K562 (cell line): Measurements from ENCODE around the gene TRIM14. TPM values are rescaled to one million over a fixed set of nuclear protein-coding genes. Genes with fewer than 3 reads are reported as not detected.

Experiments
- BHLHE40 ChIP-seq: IDR thresholded peaks from 2 replicates; pipeline ENCODE4 v1.6.1; 2011; ENCODE audit warnings: low read length, improper control_type of control experiment
- CHD4 ChIP-seq: fragments of 200-600 bp; sonication (generic); IDR thresholded peaks from 3 replicates; pipeline ENCODE4 v1.6.1; 2012; ENCODE audit warnings: low read depth, mild to moderate bottlenecking, mixed read lengths, low read length, inconsistent platforms; ENCODE audit not compliant: insufficient read depth, insufficient replicate concordance, poor library complexity, severe bottlenecking
- CREB1 ChIP-seq, 2 experiments: sonication (generic) in 1 of 2; formaldehyde crosslinking in 1 of 2; IDR thresholded peaks; 2 replicates each; pipeline versions ENCODE4 v1.6.1 to v1.8.0; 2012 to 2022; ENCODE audit warnings: inconsistent platforms in 1 of 2, mild to moderate bottlenecking in 1 of 2, missing genetic modification reagents in 1 of 2, moderate library complexity in 1 of 2
- FOXO4 ChIP-seq: fragments of 450-650 bp; formaldehyde crosslinking; IDR thresholded peaks from 2 replicates; pipeline ENCODE4 v1.4.0; 2020; ENCODE audit warnings: mild to moderate bottlenecking, moderate library complexity
- HEY1 ChIP-seq: fragments of 250-450 bp; sonication (Bioruptor Pico); IDR thresholded peaks from 2 replicates; pipeline ENCODE4 v1.5.0; 2020; ENCODE audit warnings: mild to moderate bottlenecking, moderate library complexity, borderline replicate concordance
- KAT7 ChIP-seq: sonication (generic); formaldehyde crosslinking; IDR thresholded peaks from 2 replicates; pipeline ENCODE4 v1.8.0; 2022; ENCODE audit warnings: missing genetic modification reagents, mild to moderate bottlenecking, borderline replicate concordance
- KDM4B ChIP-seq, 2 experiments: fragments of 450-650 bp in 1 of 2; sonication (generic) in 1 of 2; IDR thresholded peaks; 2 replicates each; pipeline ENCODE4 v1.6.1; 2016 to 2017; ENCODE audit warnings: borderline replicate concordance in 2 of 2, antibody characterized with exemption in 1 of 2, low read depth in 1 of 2, mild to moderate bottlenecking in 1 of 2
- KLF1 ChIP-seq: fragments of 450-650 bp; IDR thresholded peaks from 2 replicates; pipeline ENCODE4 v1.6.1; 2016; ENCODE audit warnings: missing genetic modification characterization, missing compliant biosample characterization
- NCOA6 ChIP-seq: fragments of 450-650 bp; IDR thresholded peaks from 2 replicates; pipeline ENCODE4 v1.6.1; 2017; ENCODE audit warnings: mild to moderate bottlenecking
- NCOR1 ChIP-seq: fragments of 450-650 bp; IDR thresholded peaks from 2 replicates; pipeline ENCODE4 v1.6.1; 2016; ENCODE audit warnings: mild to moderate bottlenecking, moderate library complexity
- NFIC ChIP-seq: fragments of 450-650 bp; IDR thresholded peaks from 2 replicates; pipeline ENCODE4 v1.6.1; 2017; ENCODE audit warnings: mild to moderate bottlenecking, inconsistent platforms
- NRF1 ChIP-seq, 2 experiments: fragments of 450-650 bp; IDR thresholded peaks in 1 of 2; conservative IDR thresholded peaks in 1 of 2; 2 replicates each; pipeline ENCODE4 v1.6.1; 2014; ENCODE audit warnings: mild to moderate bottlenecking in 2 of 2
- NUFIP1 ChIP-seq: fragments of 450-650 bp; IDR thresholded peaks from 2 replicates; pipeline ENCODE4 v1.6.1; 2018; ENCODE audit not compliant: partially characterized antibody
- RBM22 ChIP-seq: fragments of 200-400 bp; formaldehyde crosslinking; IDR thresholded peaks from 2 replicates; pipeline ENCODE4 v1.6.1; 2018; ENCODE audit warnings: low read length, low read depth; ENCODE audit not compliant: poor library complexity, severe bottlenecking
- RHOXF2B ChIP-seq: fragments of 250-450 bp; sonication (Bioruptor Pico); conservative IDR thresholded peaks from 2 replicates; pipeline ENCODE4 v1.5.1; 2021
- SIRT6 ChIP-seq: IDR thresholded peaks from one replicate; pipeline ENCODE4 v1.6.1; 2012; ENCODE audit warnings: low read depth, mild to moderate bottlenecking, control low read depth, inconsistent platforms, low read length, moderate library complexity
- SREBF2 ChIP-seq: sonication (generic); formaldehyde crosslinking; IDR thresholded peaks from 2 replicates; pipeline ENCODE4 v1.4.0; 2020; ENCODE audit warnings: mild to moderate bottlenecking, missing genetic modification reagents
- ZC3H11A ChIP-seq: IDR thresholded peaks from 2 replicates; pipeline ENCODE4 v1.6.1; 2012; ENCODE audit warnings: low read depth, low read length, improper control_type of control experiment
- ZFX ChIP-seq: sonication (generic); formaldehyde crosslinking; IDR thresholded peaks from 2 replicates; pipeline ENCODE4 v1.8.0; 2022; ENCODE audit warnings: mild to moderate bottlenecking, missing genetic modification reagents, moderate library complexity
- ZNF239 ChIP-seq: fragments of 250-450 bp; sonication (Bioruptor Pico); IDR thresholded peaks from 2 replicates; pipeline ENCODE4 v1.4.0; 2020; ENCODE audit warnings: mild to moderate bottlenecking
- ZNF253 ChIP-seq: fragments of 250-450 bp; sonication (Bioruptor Pico); conservative IDR thresholded peaks from 2 replicates; pipeline ENCODE4 v1.6.1; 2021; ENCODE audit warnings: mild to moderate bottlenecking
- polyA plus RNA-seq, 8 experiments: library from polyadenylated mRNA; depleted of rRNA in 4 of 8; stranded (reverse) in 5 of 8; unstranded in 3 of 8; fragments of >200 nt; fragmentation: Nextera tagmentation in 2 of 8; fragmentation: Illumina TruSeq in 1 of 8; extraction: Ambion mirVana in 2 of 8; extraction: Trizol in 1 of 8; gene quantifications; 2 replicates each; pipeline versions ENCODE4 v1.2.1 to v1.2.3, GENCODE V29; 2011 to 2014; ENCODE audit warnings: inconsistent platforms in 1 of 8, missing spikeins in 1 of 8
- total RNA-seq, 7 experiments: library from RNA; depleted of rRNA in 6 of 7; stranded (reverse); fragments of >200 nt in 6 of 7; fragmentation: Illumina TruSeq in 2 of 7; extraction: Trizol in 2 of 7; gene quantifications; 2 replicates each; pipeline versions ENCODE4 v1.2.1 to v1.2.3, GENCODE V29; 2011 to 2021; ENCODE audit warnings: low replicate concordance in 1 of 7
- TF ChIP-seq, protein P1 (sequence below): fragments of 250-450 bp; sonication (Bioruptor Pico); IDR thresholded peaks from 2 replicates; pipeline ENCODE4 v1.5.0; 2021; ENCODE audit warnings: mild to moderate bottlenecking, borderline replicate concordance
- TF ChIP-seq, protein P2 (sequence below): fragments of 250-450 bp; sonication (Bioruptor Pico); IDR thresholded peaks from 2 replicates; pipeline ENCODE4 v1.8.0; 2022; ENCODE audit warnings: moderate library complexity, mild to moderate bottlenecking, inconsistent platforms

Gene TRIM14
- total and polyA plus RNA-seq, 9 of the 15 experiments (the other 6 are each of a cell fraction or from before 2014, with no cell fraction given), result 7.6 to 41.0 (median 17.9) TPM

DNA sequence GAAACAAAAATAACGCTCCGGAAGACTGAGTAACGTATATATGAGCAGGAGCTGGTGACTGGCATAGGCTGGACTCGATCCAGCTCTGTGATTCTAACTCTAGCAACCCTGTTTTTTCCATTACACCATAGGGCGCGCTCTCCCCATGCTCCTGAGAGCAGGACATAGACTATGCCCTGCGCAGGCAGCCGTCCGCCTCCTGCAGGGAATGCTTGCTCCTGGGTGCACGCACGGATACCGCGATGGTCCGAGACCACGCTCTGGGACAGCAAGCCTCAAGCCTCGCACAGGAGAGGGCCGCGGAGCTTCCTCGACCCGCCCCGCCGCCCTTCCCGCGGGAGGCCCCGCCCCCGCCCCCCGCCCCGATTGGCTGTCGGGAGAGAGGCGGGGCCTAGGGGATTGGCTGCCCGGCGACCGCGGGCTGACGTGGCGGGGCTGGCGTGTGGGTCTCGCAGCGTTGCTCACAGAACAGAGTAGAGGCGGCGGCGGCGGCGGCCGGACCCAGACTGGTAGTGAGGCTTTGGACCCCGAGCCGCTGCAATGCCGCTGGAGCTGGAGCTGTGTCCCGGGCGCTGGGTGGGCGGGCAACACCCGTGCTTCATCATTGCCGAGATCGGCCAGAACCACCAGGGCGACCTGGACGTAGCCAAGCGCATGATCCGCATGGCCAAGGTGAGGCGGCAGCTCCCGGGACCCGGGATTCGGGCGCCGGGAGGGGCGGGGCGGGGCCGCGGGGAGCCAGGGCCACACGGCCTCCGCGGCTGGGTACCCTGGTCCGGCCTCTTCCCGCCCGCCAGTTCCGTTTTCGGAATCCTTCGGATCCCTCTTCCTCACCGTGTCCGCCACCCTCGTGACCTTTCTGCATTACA, 62.5 kb downstream of the TRIM14 start, which contains the start of gene NANS (continued):
- TF ChIP-seq ZC3H11A, result no peak
- TF ChIP-seq NCOR1, result no peak
- no peak for TF ChIP-seq SREBF2 (CRISPR knock-in tag)
- TF ChIP-seq BHLHE40, result no peak; the same call in 1 of the 2 replicates
- peak; percentile 76 for TF ChIP-seq NFIC
- TF ChIP-seq SIRT6, result no peak
- no peak for TF ChIP-seq ZNF239 (CRISPR knock-in tag)
- peak; percentile 88 for TF ChIP-seq ZFX (CRISPR knock-in tag)
- TF ChIP-seq RHOXF2B (CRISPR knock-in tag), result 0 out of 2 replicates have a peak, but pooled peaks have one; percentile 63
- no peak for TF ChIP-seq HEY1 (CRISPR knock-in tag)
- peak; percentile 90 to 92 for TF ChIP-seq NRF1 (conservative IDR thresholded peaks at IDR 0.05 in 1 of 2, IDR thresholded peaks at IDR 0.05 in 1 of 2)
- TF ChIP-seq CHD4, result no peak
- no peak for TF ChIP-seq FOXO4
- no peak for TF ChIP-seq NCOA6
- TF ChIP-seq KDM4B (IDR thresholded peaks at IDR 0.05; ENCODE audit: borderline replicate concordance in 2 of 2, low read depth in 1 of 2), result no peak
- TF ChIP-seq KAT7 (CRISPR knock-in tag), result no peak; the same call in 1 of the 2 replicates
- TF ChIP-seq ZNF253 (CRISPR knock-in tag), result no peak
- 0 out of 2 replicates have a peak, but pooled peaks have one; percentile 64 for TF ChIP-seq CREB1 (IDR thresholded peaks at IDR 0.05)
- peak; percentile 35; the same call in 1 of the 2 replicates for TF ChIP-seq CREB1 (CRISPR knock-in tag; IDR thresholded peaks at IDR 0.05)
- TF ChIP-seq KLF1 (tag), result no peak
- peak; percentile 91 for TF ChIP-seq RBM22
- no peak for TF ChIP-seq NUFIP1
- TF ChIP-seq, protein P1, sequence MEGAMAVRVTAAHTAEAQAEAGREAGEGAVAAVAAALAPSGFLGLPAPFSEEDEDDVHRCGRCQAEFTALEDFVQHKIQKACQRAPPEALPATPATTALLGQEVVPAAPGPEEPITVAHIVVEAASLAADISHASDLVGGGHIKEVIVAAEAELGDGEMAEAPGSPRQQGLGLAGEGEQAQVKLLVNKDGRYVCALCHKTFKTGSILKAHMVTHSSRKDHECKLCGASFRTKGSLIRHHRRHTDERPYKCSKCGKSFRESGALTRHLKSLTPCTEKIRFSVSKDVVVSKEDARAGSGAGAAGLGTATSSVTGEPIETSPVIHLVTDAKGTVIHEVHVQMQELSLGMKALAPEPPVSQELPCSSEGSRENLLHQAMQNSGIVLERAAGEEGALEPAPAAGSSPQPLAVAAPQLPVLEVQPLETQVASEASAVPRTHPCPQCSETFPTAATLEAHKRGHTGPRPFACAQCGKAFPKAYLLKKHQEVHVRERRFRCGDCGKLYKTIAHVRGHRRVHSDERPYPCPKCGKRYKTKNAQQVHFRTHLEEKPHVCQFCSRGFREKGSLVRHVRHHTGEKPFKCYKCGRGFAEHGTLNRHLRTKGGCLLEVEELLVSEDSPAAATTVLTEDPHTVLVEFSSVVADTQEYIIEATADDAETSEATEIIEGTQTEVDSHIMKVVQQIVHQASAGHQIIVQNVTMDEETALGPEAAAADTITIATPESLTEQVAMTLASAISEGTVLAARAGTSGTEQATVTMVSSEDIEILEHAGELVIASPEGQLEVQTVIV (CRISPR knock-in tag), result no peak
- TF ChIP-seq, protein P2, sequence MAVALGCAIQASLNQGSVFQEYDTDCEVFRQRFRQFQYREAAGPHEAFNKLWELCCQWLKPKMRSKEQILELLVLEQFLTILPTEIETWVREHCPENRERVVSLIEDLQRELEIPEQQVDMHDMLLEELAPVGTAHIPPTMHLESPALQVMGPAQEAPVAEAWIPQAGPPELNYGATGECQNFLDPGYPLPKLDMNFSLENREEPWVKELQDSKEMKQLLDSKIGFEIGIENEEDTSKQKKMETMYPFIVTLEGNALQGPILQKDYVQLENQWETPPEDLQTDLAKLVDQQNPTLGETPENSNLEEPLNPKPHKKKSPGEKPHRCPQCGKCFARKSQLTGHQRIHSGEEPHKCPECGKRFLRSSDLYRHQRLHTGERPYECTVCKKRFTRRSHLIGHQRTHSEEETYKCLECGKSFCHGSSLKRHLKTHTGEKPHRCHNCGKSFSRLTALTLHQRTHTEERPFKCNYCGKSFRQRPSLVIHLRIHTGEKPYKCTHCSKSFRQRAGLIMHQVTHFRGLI, result no peak
